ENCODE data around the gene DCAF11. TPM values are rescaled to one million over a fixed set of nuclear protein-coding genes. Genes with fewer than 3 reads are reported as not detected.

Gene DCAF11
- total RNA-seq, 1 experiment from 2014 or later, result 45.5 TPM

GRCh38 chr14:24069411-24069735, 45.2 kb upstream of the DCAF11 start:
- no peak overlapping the region for H3K4me3 ChIP-seq (ENCODE audit: low read depth, low read length, poor library complexity, severe bottlenecking)
- no TSS peak for BruUV-seq (replicated peaks)
- intact Hi-C loops (cut with micrococcal nuclease; ENCODE audit: unreplicated experiment), result no loop called here

GRCh38 chr14:24070285-24071143, 44.1 kb upstream of the DCAF11 start:
- no peak for TF ChIP-seq CTCF (conservative IDR thresholded peaks at IDR 0.05; ENCODE audit: low read depth, low read length)
- no peak for TF ChIP-seq EZH2 (IDR thresholded peaks at IDR 0.05; ENCODE audit: borderline replicate concordance, low read depth, low read length, poor library complexity, severe bottlenecking)
- no TSS peak for BruUV-seq (replicated peaks)
- no peak overlapping the region for H3K4me3 ChIP-seq (ENCODE audit: low read depth, low read length, poor library complexity, severe bottlenecking)
- H3K9me3 ChIP-seq (ENCODE audit: low read depth, low read length, poor library complexity, severe bottlenecking), result no peaks in the 10 kb centered on the region
- ChIA-PET CTCF (interaction anchor here (1.9 kb wide), 1 partner anchor 12 kb away, joined by 7 read pairs; no protein-coding TSS in a partner anchor), POLR2A (ENCODE audit: low non-redundant PET) (no interaction called here)
- no peak for DNase-seq (ENCODE audit: low spot score)
- H3K4me1 ChIP-seq (ENCODE audit: insufficient read depth, low read length, poor library complexity, severe bottlenecking), result no peaks in the 10 kb centered on the region
- intact Hi-C loops (cut with micrococcal nuclease; ENCODE audit: unreplicated experiment), result no loop called here
- no peak overlapping the region for H3K27ac ChIP-seq (ENCODE audit: low read depth, low read length, poor library complexity, severe bottlenecking)
- no peaks in the 10 kb centered on the region for H3K36me3 ChIP-seq (ENCODE audit: insufficient read depth, low read length, poor library complexity, severe bottlenecking)
- peaks cover 18% of the 10 kb centered on the region for H3K27me3 ChIP-seq (replicated peaks; ENCODE audit: insufficient read depth, low read depth, low read length, poor library complexity)

More at GRCh38 chr14:24069411-24069735, 45.2 kb upstream of the DCAF11 start:
- no peaks in the 10 kb centered on the region for H3K4me1 ChIP-seq (ENCODE audit: insufficient read depth, low read length, poor library complexity, severe bottlenecking)
- H3K9me3 ChIP-seq (ENCODE audit: low read depth, low read length, poor library complexity, severe bottlenecking), result no peaks in the 10 kb centered on the region
- no peak for DNase-seq (ENCODE audit: low spot score)
- POLR2A ChIA-PET (ENCODE audit: low non-redundant PET), result no interaction called here
- H3K27me3 ChIP-seq (replicated peaks; ENCODE audit: insufficient read depth, low read depth, low read length, poor library complexity), result peaks cover 18% of the 10 kb centered on the region
- H3K27ac ChIP-seq (ENCODE audit: low read depth, low read length, poor library complexity, severe bottlenecking), result no peak overlapping the region
- CTCF ChIA-PET, result interaction anchor here (1.9 kb wide), 1 partner anchor 11 kb away, joined by 7 read pairs; no protein-coding TSS in a partner anchor
- TF ChIP-seq CTCF (conservative IDR thresholded peaks at IDR 0.05; ENCODE audit: low read depth, low read length), result no peak
- TF ChIP-seq EZH2 (IDR thresholded peaks at IDR 0.05; ENCODE audit: borderline replicate concordance, low read depth, low read length, poor library complexity, severe bottlenecking), result no peak
- no peaks in the 10 kb centered on the region for H3K36me3 ChIP-seq (ENCODE audit: insufficient read depth, low read length, poor library complexity, severe bottlenecking)

GRCh38 chr14:24071144-24071697, 43.4 kb upstream of the DCAF11 start, which contains the start of gene CPNE6:
TSS of gene CPNE6 (plus strand) at chr14:24071562. CDS start at chr14:24072937, 1,375 bp downstream.
- POLR2A ChIA-PET (ENCODE audit: low non-redundant PET), result no interaction called here
- no peak for DNase-seq (ENCODE audit: low spot score)
- no TSS peak for BruUV-seq (replicated peaks)

More at GRCh38 chr14:24071144-24071697, 43.4 kb upstream of the DCAF11 start, which contains the start of gene CPNE6:
- H3K27ac ChIP-seq (ENCODE audit: low read depth, low read length, poor library complexity, severe bottlenecking), result no peak within 1 kb of the TSS
- CTCF ChIA-PET, result interaction anchor here (0.6 kb wide), 1 partner anchor 36 kb away, joined by 3 read pairs; no protein-coding TSS in a partner anchor
- H3K9me3 ChIP-seq (ENCODE audit: low read depth, low read length, poor library complexity, severe bottlenecking), result no peaks in the 10 kb centered on the region
- H3K27me3 ChIP-seq (replicated peaks; ENCODE audit: insufficient read depth, low read depth, low read length, poor library complexity), result peaks cover 18% of the 10 kb centered on the region
- no peaks in the 10 kb centered on the region for H3K36me3 ChIP-seq (ENCODE audit: insufficient read depth, low read length, poor library complexity, severe bottlenecking)
- TF ChIP-seq CTCF (conservative IDR thresholded peaks at IDR 0.05; ENCODE audit: low read depth, low read length), result no peak
- no peak for TF ChIP-seq EZH2 (IDR thresholded peaks at IDR 0.05; ENCODE audit: borderline replicate concordance, low read depth, low read length, poor library complexity, severe bottlenecking)
- intact Hi-C loops (cut with micrococcal nuclease; ENCODE audit: unreplicated experiment), result no loop called here
- H3K4me3 ChIP-seq (ENCODE audit: low read depth, low read length, poor library complexity, severe bottlenecking), result no peak within 1 kb of the TSS
- H3K4me1 ChIP-seq (ENCODE audit: insufficient read depth, low read length, poor library complexity, severe bottlenecking), result no peaks in the 10 kb centered on the region
